ENCODE measurements around the gene MRI1. TPM values are rescaled to one million over a fixed set of nuclear protein-coding genes. Genes with fewer than 3 reads are reported as not detected.

The MRI1 gene
- total and polyA plus RNA-seq, 2 donors (not counting 3 experiments of a cell fraction or from before 2014, with no cell fraction given) = 56.2 to 63.2 TPM

DNA sequence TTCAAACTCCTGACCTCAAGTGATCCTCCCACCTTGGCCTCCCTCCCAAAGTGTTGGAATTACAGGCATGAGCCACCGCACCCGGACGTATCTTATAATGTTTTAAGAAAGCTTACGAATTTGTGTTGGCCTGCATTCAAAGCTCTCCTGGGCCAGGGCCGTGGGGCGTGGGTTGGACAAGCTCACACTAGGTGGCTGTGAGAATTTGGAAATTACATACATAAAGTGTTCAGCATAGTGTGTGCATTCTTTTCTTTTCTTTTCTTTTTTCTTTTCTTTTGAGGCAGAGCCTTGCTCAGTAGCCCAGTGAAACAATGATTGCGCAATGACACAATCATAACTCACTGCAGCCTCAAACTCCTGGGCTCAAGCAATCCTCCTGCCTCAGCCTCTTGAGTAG is 33.5 kb downstream of the MRI1 start:
- intact Hi-C loops (cut with micrococcal nuclease) = no loop called here
- Histone ChIP-seq H3K27ac (ENCODE audit: insufficient read depth, low read depth, low read length) (no peak overlapping the region), H3K36me3 (ENCODE audit: control insufficient read depth in 2 of 2, extremely low read depth in 1 of 2, insufficient read depth in 2 of 2, low read length in 2 of 2) (peaks cover 0 to 8% of the 10 kb centered on the region in 2 experiments), H2AFZ (ENCODE audit: low read depth, low read length) (no peak overlapping the region), H4K20me1 (replicated peaks; ENCODE audit: control insufficient read depth, extremely low read depth, insufficient read depth, low read length) (no peaks in the 10 kb centered on the region), H3K4me2 (ENCODE audit: insufficient read depth, low read length) (no peak overlapping the region), H3K9ac (replicated peaks; ENCODE audit: extremely low read depth, insufficient read depth, low read length) (no peak overlapping the region), H3K4me1 (ENCODE audit: control insufficient read depth, extremely low read depth, insufficient read depth, low read length) (peaks cover 20% of the 10 kb centered on the region), H3K9me1 (replicated peaks; ENCODE audit: control insufficient read depth, extremely low read depth, insufficient read depth, low read length) (no peaks in the 10 kb centered on the region), H3K79me2 (ENCODE audit: control insufficient read depth, insufficient read depth, low read length) (peaks cover 10% of the 10 kb centered on the region), H3K9me3 (replicated peaks; ENCODE audit: control insufficient read depth, insufficient read depth, low read length) (no peaks in the 10 kb centered on the region), H3K4me3 (replicated peaks in 1 of 3; ENCODE audit: insufficient read depth in 1 of 3, low read depth in 1 of 3, low read length in 3 of 3) (no peak overlapping the region), H3K27me3 (ENCODE audit: control insufficient read depth in 2 of 2, insufficient read depth in 2 of 2, low read length in 2 of 2) (no peaks in the 10 kb centered on the region)
- CTCF ChIA-PET = interaction anchor here (1.1 to 5.7 kb wide), 3 partner anchors 14 to 200 kb away, joined by 3 to 48 read pairs (median 31); no protein-coding TSS in a partner anchor
- FAIRE-seq (peak; percentile 18), DNase-seq (ENCODE audit: low read depth, low spot score) (no peak)
- dilution Hi-C loops (cut with MboI; ENCODE audit: extremely low pct_ligation_motif_present, low sequenced_read_pairs) = no loop called here
- no TSS peak for BruUV-seq (replicated peaks)
- no peak for TF ChIP-seq FOS (IDR thresholded peaks at IDR 0.05; ENCODE audit: borderline replicate concordance, insufficient read depth, low read length)
- no peak for TF ChIP-seq EZH2 (IDR thresholded peaks at IDR 0.05; ENCODE audit: borderline replicate concordance, low read depth, low read length, severe bottlenecking)
- no peak for TF ChIP-seq GATA2 (IDR thresholded peaks at IDR 0.05; ENCODE audit: insufficient read depth, insufficient read length, low read depth, low read length)
- no peak for TF ChIP-seq POLR2A (IDR thresholded peaks at IDR 0.05; ENCODE audit: low read depth, low read length)
- no peak for TF ChIP-seq MYC (IDR thresholded peaks at IDR 0.05; ENCODE audit: low read depth, low read length)
- POLR2A ChIA-PET = interaction anchor here (1.1 kb wide), 1 partner anchor 11 kb away, joined by 3 read pairs; no protein-coding TSS in a partner anchor

DNA sequence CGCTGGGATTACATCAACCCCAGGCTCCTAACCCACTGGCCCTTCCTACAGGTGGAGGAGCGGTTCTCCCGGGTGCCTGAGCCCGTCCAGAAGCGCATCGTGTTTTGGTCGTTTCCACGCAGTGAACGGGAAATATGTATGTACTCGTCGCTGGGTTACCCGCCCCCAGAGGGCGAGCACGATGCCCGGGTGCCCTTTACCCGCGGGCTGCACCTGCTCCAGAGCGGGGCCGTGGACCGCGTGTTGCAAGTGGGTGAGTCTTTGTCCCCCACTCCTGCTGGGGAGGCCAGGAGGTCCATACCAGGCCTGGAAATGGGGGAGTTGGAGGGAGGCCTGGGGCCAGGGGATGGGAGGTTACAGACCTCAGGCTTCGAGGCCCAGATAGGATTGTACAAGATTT is 35.3 kb downstream of the MRI1 start:
- H3K9me3 ChIP-seq (replicated peaks; ENCODE audit: control insufficient read depth, insufficient read depth, low read length) = no peaks in the 10 kb centered on the region
- H3K9ac ChIP-seq (replicated peaks; ENCODE audit: extremely low read depth, insufficient read depth, low read length) = no peak overlapping the region
- ChIA-PET POLR2A (no interaction called here), CTCF (interaction anchor here (0.5 to 0.6 kb wide), 2 partner anchors 78 to 421 kb away, joined by 3 read pairs; no protein-coding TSS in a partner anchor)
- H3K79me2 ChIP-seq (ENCODE audit: control insufficient read depth, insufficient read depth, low read length) = peaks cover 10% of the 10 kb centered on the region
- no peak overlapping the region for H3K27ac ChIP-seq (ENCODE audit: insufficient read depth, low read depth, low read length)
- intact Hi-C loops (cut with micrococcal nuclease) (no loop called here), dilution Hi-C loops (cut with MboI; ENCODE audit: extremely low pct_ligation_motif_present, low sequenced_read_pairs) (no loop called here)
- no peaks in the 10 kb centered on the region for H4K20me1 ChIP-seq (replicated peaks; ENCODE audit: control insufficient read depth, extremely low read depth, insufficient read depth, low read length)
- no peak for DNase-seq (ENCODE audit: low read depth, low spot score)
- BruUV-seq (replicated peaks) = no TSS peak
- no peak for TF ChIP-seq JUN (IDR thresholded peaks at IDR 0.05; ENCODE audit: borderline replicate concordance, insufficient read depth, insufficient read length, low read depth)
- no peak for TF ChIP-seq EZH2 (IDR thresholded peaks at IDR 0.05; ENCODE audit: borderline replicate concordance, low read depth, low read length, severe bottlenecking)
- no peak for TF ChIP-seq GATA2 (IDR thresholded peaks at IDR 0.05; ENCODE audit: insufficient read depth, insufficient read length, low read depth, low read length)
- no peak for TF ChIP-seq CTCF (IDR thresholded peaks at IDR 0.05; ENCODE audit: extremely low read depth in 1 of 2, insufficient read depth in 1 of 2, low read depth in 1 of 2, low read length in 2 of 2)
- no peak for TF ChIP-seq POLR2A (IDR thresholded peaks at IDR 0.05; ENCODE audit: low read depth, low read length)
- TF ChIP-seq, protein P1, sequence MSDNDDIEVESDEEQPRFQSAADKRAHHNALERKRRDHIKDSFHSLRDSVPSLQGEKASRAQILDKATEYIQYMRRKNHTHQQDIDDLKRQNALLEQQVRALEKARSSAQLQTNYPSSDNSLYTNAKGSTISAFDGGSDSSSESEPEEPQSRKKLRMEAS (IDR thresholded peaks at IDR 0.05; ENCODE audit: insufficient read depth, insufficient read length) = no peak
- no peak for TF ChIP-seq MYC (IDR thresholded peaks at IDR 0.05; ENCODE audit: low read depth, low read length)
- no peak for TF ChIP-seq POLR2AphosphoS5 (IDR thresholded peaks at IDR 0.05; ENCODE audit: insufficient read depth, low read depth, low read length)
- TF ChIP-seq FOS (IDR thresholded peaks at IDR 0.05; ENCODE audit: borderline replicate concordance, insufficient read depth, low read length) = no peak
- peaks cover 16% of the 10 kb centered on the region for H3K4me1 ChIP-seq (ENCODE audit: control insufficient read depth, extremely low read depth, insufficient read depth, low read length)
- no peaks in the 10 kb centered on the region for H3K27me3 ChIP-seq (ENCODE audit: control insufficient read depth in 2 of 2, insufficient read depth in 2 of 2, low read length in 2 of 2)
- no peak overlapping the region for H3K4me3 ChIP-seq (replicated peaks in 1 of 3; ENCODE audit: insufficient read depth in 1 of 3, low read depth in 1 of 3, low read length in 3 of 3)
- peaks cover 0 to 14% of the 10 kb centered on the region in 2 experiments for H3K36me3 ChIP-seq (ENCODE audit: control insufficient read depth in 2 of 2, extremely low read depth in 1 of 2, insufficient read depth in 2 of 2, low read length in 2 of 2)
- H2AFZ ChIP-seq (ENCODE audit: low read depth, low read length) = no peak overlapping the region
- no peak for FAIRE-seq
- no peak overlapping the region for H3K4me2 ChIP-seq (ENCODE audit: insufficient read depth, low read length)
- no peaks in the 10 kb centered on the region for H3K9me1 ChIP-seq (replicated peaks; ENCODE audit: control insufficient read depth, extremely low read depth, insufficient read depth, low read length)

Measured in endothelial cell of umbilical vein (primary cell).